AML-193 (cell line): ENCODE measurements around the gene TMEM107.

Source experiments
- DNase-seq, 2 experiments: peaks; one replicate each; lab custom pipeline; 2025; lab: John Stamatoyannopoulos, UW

The TMEM107 gene

DNA sequence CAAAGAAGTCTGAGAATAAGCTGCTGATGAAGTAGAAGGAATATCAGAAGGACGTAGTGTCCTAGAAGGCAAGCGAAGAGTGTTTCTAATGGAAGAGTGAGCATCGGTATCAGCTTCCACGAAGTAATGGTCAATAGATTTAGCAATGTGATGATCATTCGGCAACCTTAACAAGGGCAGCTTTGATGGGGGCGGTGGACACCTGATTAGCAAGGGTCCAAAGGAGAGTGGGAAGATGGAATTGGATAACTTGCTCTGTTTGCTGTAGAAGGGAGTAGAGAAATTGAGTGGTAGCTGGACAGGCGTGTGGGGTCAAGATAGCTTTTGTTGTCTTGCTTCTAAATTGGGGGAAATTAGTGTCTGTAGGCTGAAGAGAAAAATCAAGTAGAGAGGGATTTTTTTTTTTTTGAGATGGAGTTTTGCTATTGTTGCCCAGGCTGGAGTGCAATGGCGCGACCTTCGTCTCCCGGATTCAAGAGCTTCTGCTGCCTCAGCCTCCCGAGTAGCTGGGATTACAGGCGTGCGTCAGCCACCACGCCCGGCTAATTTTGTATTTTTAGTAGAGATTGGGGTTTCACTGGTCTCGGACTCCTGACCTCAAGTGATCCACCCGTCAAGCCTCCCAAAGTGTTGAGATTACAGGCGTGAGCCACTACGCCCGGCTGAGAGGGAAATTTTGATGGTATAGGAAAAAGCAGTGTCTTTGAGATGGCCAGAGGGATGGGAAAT lies 38.4 kb downstream of the TMEM107 start:
- no peak for DNase-seq

DNA sequence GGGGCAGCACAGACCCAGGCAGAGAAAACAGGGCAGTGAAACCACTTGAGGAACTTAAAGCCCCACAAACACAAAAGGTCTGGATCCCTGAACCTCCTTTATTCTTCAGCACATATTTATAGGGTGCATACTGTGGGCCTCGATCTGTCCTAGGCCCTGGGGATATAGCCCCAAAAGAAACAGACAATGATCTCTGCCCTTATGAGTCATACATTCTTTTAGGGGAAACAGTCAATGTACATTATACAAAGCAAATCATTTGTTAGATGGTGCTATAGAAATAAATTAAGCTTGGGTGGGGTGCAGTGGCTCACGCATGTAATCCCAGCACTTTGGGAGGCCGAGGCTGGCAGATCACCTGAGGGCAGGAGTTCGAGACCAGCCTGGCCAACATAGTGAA lies 42.2 kb downstream of the TMEM107 start:
- no peak for DNase-seq

- no peak for DNase-seq
Observed at GRCh38 chr17:8133399-8133798, 42.8 kb downstream of the TMEM107 start.

GRCh38 chr17:8131844-8132441 lies 44.2 kb downstream of the TMEM107 start:
- DNase-seq, result no peak

DNA sequence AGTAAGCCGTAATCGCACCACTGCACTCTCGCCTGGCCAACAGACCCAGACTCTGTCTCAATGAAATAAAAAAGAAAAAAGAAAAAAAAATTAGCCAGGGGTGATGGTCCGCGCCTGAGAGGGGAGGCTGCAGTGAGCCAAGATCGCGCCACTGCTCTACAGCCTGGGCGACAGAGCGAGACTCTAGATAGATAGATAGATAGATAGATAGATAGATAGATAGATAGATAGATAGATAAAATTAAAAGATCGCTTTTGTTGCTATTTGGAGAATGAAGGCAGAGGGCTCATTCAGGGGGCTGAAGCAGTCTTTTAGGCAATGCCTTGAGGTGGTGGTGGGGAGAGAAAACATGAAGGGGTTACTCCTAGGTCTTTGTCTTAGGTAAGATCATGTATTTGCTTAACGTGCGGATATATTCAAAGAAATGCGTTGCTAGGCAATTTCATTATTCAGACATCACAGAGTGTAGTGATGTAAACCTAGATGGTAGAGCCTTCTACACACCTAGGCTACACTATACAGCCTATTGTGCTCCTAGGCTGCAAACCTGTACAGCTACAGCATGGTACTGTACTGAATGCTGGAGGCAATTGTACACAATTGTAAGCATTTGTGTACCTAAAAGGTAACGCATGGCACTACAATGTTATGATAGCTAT lies 47.9 kb downstream of the TMEM107 start:
- no peak for DNase-seq

DNA sequence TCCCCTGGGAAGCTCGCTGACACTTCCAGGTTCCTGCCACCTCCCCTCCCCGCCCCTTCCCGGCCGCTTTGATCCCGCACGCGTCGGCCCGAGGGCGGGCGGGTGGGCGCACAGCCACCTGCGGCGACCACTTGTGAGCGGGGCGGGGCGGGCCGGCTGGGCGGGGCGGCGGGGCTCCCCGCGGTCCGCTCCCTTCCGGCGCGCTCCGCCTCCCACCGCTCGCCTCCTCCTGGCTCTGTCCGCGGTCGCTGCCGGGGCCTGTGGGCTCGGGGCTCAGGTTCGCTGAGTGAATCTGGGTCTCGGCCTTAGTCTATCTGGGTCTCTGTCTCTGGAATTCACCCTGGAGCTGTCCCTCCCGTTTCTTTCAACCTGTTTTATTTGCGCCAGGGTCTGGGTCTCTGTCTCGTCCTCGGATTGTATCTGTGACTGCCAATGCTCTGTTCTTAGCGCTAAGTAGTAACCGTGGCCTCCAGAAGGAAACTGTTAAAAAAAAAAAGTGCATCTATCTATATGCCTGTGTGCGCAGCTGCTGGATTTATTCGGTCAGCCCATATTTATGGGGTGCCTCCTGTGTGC lies 49.6 kb downstream of the TMEM107 start:
- DNase-seq, result no peak

DNA sequence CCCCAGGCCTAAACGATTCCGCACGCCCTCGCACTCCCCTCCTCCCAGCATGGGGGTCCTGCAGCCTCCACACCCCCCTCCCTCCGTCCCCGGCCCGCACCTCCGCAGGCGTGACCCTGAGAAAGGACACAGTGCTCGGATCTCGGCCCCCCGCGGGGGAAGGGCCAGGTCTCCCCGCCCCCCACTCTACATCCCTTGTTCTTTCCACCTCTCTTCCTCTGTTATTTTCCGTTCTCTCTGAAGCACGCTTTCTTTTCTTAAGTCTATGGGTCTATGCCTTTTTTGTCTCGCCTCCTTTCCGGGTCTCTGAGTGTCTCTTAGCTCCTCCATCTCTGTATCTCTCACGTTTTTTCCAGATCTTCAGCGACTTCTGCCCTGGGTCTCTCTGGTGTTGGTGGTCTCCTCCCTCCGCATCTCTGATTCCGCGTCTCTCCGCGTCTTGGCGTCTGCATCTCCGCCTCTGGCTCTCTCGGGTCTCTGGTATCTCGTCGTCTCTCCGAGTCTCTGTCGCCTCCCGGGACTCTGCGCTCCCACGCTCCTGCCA lies 50.2 kb downstream of the TMEM107 start:
- DNase-seq, result no peak

DNA sequence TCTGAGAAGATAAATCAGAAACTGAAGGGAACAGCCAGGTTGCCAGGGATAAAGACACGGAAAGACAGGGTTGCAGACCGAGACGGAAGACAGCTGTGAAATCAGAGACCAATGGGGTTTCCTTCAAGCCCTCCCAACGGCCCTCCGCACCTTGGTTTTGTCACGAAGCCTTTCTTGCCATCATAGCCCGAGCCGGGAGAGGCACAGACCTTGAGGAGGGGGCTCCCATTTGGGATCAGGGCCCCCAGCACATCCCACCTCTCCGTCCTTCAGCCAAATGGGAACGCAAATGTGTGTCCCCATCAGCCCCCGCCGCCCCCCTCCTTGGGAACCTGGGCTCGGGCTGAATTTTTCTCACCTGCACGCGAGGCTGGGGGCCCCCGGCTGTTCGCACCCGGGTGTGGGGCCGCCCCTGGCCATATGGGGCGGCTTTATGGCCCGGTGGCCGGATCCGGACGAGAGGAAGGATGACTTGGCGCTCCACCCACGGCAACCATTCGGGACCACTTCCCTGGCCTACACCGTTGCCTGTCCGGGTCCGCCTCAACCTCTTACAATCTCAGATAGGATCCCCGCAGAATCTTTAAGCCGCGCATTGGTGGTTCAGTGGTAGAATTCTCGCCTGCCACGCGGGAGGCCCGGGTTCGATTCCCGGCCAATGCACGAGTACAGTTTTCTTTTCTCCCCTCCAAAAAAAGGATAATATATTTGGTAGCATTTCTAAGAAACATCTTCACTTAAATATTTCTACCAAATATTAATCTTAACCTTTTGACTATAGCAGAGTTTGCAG lies 50.8 kb downstream of the TMEM107 start:
- peak; percentile 31 to 33 for DNase-seq

DNA sequence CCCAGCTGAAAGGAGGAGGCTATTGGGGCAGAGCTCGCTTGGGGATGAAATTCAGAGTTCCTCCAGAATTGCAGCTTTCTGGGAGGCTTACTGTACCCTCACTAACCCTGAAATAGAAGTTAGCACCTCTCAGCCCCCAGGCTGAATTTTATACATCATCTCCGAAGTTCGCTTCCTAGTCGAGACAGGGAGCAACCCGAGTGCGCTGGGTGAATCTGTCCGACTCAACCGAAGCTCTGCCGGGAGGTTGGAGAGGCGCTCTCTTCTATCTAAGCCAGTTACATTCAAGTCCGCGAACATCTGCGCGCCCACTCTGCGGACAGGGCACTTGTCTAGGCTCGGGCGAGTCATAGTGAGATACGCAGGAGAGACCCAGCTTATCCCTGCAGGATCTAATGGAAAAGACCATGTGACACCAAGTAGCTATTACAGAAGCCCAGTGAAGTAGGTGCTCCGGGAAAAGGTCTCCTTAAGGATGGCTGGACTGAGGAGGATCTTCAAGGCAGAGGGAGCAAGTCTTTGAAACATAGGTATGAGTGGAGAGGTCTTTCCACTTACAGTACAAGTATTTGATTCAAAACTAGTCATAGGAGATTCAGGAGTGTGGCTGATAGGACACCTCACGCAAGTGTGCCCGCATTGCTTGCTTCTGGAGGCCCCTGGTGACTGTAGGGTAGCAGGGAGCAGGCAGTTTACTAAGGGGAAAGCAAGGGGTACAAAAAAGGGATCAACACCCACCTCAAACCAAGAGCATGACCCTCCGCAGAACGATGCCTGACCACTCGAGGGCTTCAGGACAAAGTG lies 51.6 kb downstream of the TMEM107 start:
- no peak for DNase-seq

- no peak for DNase-seq
Observed at GRCh38 chr17:8123695-8124349, 52.4 kb downstream of the TMEM107 start, which contains the start of gene HES7. HES7 (minus strand) TSS chr17:8124106; CDS start chr17:8124084, 22 bp downstream.

DNA sequence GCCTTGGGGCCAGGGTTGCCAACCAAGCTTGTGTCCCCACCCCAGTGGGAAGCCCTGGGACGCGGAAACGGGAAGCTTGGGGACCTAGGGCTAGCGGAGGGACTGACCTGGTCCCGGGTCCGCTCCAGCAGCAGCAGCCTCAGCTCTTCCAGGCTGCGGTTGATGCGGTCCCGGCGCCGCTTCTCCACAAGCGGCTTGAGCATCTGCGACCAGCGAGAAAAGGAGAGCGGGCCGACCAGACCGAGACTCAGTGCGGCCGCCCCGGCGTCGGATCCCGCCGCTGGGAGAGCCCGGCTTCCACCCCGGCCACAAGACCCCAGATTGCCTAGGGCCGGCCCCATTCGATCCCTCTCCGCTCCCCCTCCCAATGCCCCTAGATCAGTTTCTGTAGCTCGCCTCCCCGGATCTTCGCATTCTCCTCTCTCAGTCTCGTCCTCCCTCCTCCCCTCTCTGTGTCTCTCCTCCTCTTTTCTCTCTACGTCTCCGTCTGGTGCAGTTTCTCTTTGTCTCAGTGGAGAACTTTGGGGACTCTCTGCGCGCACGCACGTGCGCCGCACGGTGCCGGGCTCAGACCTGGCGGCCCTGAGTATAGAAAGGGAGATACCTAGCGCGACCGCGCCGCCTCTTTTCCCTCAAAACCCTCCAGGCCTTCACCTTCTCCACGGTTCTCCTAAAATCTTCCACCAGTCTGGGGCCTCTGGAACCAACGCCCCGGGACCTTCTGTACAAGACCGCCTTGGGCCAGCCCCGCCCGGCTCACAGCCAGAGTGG lies 53.1 kb downstream of the TMEM107 start:
- no peak for DNase-seq
